Body of pancreas (tissue), 4 donors: ENCODE measurements around the gene ATP6V1F. TPM values are rescaled to one million over a fixed set of nuclear protein-coding genes. Genes with fewer than 3 reads are reported as not detected.

Source experiments
- ATAC-seq: fragments of 150-250 bp; one replicate; pipeline ENCODE4 v1.9.1; 2016
- DNase-seq, 4 donors: peaks; one replicate each; pipeline ENCODE4 v3.0.0-alpha.2; 2019
- H3K27ac ChIP-seq, 4 donors: fragments of 200-600 bp; sonication (generic); 1 replicate in 3 of 4; 2 replicates in 1 of 4; pipeline versions ENCODE4 v1.5.1 to v1.6.1; 2016 to 2019; ENCODE audit warnings: mild to moderate bottlenecking in 1 of 4, mixed read lengths in 1 of 4, moderate library complexity in 1 of 4
- H3K27me3 ChIP-seq, 2 donors: fragments of 200-600 bp; sonication (generic); one replicate each; pipeline ENCODE4 v1.6.0; 2016; ENCODE audit warnings: mild to moderate bottlenecking in 1 of 2
- H3K36me3 ChIP-seq, 2 donors: fragments of 200-600 bp; sonication (generic); replicated peaks in 1 of 2; 2 replicates each; pipeline ENCODE4 v1.5.1; 2016; ENCODE audit warnings: low read depth in 2 of 2; ENCODE audit not compliant: insufficient read depth in 1 of 2
- H3K4me1 ChIP-seq: fragments of 200-600 bp; sonication (generic); one replicate; pipeline ENCODE4 v1.6.0; 2016
- H3K4me3 ChIP-seq, 2 donors: fragments of 200-600 bp; sonication (generic); 1 replicate in 1 of 2; 2 replicates in 1 of 2; pipeline ENCODE4 v1.5.1; 2016 to 2019
- H3K9me3 ChIP-seq, 3 donors: fragments of 200-600 bp; sonication (generic); 1 replicate in 2 of 3; 2 replicates in 1 of 3; pipeline ENCODE4 v1.5.1; 2016
- CTCF ChIP-seq, 7 experiments: fragments of 450-650 bp in 4 of 7; fragments of 200-600 bp in 3 of 7; sonication (generic) in 3 of 7; IDR thresholded peaks; one replicate each; pipeline ENCODE4 v1.5.1; 2016 to 2019; ENCODE audit warnings: antibody characterized with exemption in 7 of 7
- POLR2A ChIP-seq, 3 donors: fragments of 450-650 bp; IDR thresholded peaks; one replicate each; pipeline ENCODE4 v1.6.1; 2016; ENCODE audit warnings: antibody characterized with exemption in 3 of 3, mild to moderate bottlenecking in 2 of 3
- WGBS, 2 donors: methylation state at CpG; one replicate each; pipeline ENCODE4 v1.1.5; 2017; 5-methylcytosine and 5-hydroxymethylcytosine counted together
- intact Hi-C: fragments of 100-400 bp; cut with DNase I; formaldehyde crosslinking; loops from one replicate; pipeline ENCODE4 v1.15.1; 2023
- total RNA-seq, 2 donors: library from RNA; depleted of rRNA; stranded (reverse); fragments of >200 nt; gene quantifications; one replicate each; pipeline ENCODE4 v1.1.0, GENCODE V29; 2016

Gene ATP6V1F
- total RNA-seq, 2 donors from 2014 or later: 36.3 to 45.8 TPM

DNA sequence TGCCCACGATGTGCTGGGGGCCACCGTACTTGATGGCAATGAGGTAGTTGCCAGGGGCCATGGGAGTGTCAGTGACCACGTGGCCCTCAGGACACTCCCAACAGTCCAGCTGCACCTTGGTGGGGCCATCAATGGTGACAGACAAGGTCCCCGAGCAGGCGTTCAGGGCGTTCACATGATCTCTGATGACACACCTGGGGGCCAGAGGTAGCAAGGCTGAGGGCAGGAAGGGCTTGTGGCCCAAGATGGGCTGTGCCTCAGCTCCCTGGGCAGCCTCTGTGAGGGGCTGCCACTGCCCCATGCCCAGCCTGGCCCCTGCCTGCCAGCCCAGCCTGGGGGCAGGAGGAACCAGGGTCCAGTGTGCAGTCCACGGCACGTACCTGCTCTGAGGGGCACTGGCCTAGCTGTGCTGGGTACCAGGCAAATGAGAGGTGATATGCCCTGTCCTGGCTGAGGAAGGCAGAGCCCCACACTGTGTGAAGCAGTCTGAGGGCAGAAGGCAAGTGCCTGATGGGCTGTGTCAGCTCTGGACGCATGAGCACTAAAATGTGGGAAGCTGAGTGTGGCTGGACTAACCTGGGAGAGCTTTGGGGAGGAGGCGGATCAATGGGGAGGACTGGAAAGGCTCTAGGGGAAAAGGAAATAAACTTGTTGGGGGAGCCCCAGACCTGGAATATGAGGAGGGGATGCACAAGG lies 51.4 kb downstream of the ATP6V1F start:
- WGBS, 2 donors: 67 to 81% methylated on average over 3 to 10 of the region's 10 CpGs
- H3K36me3 ChIP-seq: no peaks in the 10 kb centered on the region
- H3K4me3 ChIP-seq: no peak overlapping the region
- peaks cover 10% of the 10 kb centered on the region for H3K4me1 ChIP-seq
- ATAC-seq (no peak), DNase-seq (no peak)
- H3K9me3 ChIP-seq: no peaks in the 10 kb centered on the region
- intact Hi-C loops: no loop called here
- peaks cover 0 to 9% of the 10 kb centered on the region in 2 donors for H3K27me3 ChIP-seq
- H3K27ac ChIP-seq: no peak overlapping the region
- TF ChIP-seq CTCF (IDR thresholded peaks at IDR 0.05) (no peak), POLR2A (IDR thresholded peaks at IDR 0.05) (no peak)

- intact Hi-C loops: no loop called here
- Histone ChIP-seq H3K27me3 (peaks cover 0 to 9% of the 10 kb centered on the region in 2 donors), H3K4me3 (no peak overlapping the region), H3K27ac (no peak overlapping the region), H3K9me3 (no peaks in the 10 kb centered on the region), H3K4me1 (peaks cover 10% of the 10 kb centered on the region), H3K36me3 (no peaks in the 10 kb centered on the region)
- TF ChIP-seq POLR2A (IDR thresholded peaks at IDR 0.05): no peak
- no peak for TF ChIP-seq CTCF (IDR thresholded peaks at IDR 0.05)
- no peak for DNase-seq
- no peak for ATAC-seq
- 50 to 51% methylated on average over 8 to 11 of the region's 11 CpGs for WGBS, 2 donors
Measured at GRCh38 chr7:128914566-128915151, 52.0 kb downstream of the ATP6V1F start.

- H3K36me3 ChIP-seq: no peaks in the 10 kb centered on the region
- H3K4me1 ChIP-seq: peaks cover 5% of the 10 kb centered on the region
- peaks cover 0 to 9% of the 10 kb centered on the region in 2 donors for H3K27me3 ChIP-seq
- no peak overlapping the region for H3K27ac ChIP-seq
- ATAC-seq (no peak), DNase-seq (no peak)
- H3K9me3 ChIP-seq: no peaks in the 10 kb centered on the region
- H3K4me3 ChIP-seq: no peak overlapping the region
- TF ChIP-seq CTCF (IDR thresholded peaks at IDR 0.05): no peak
- no peak for TF ChIP-seq POLR2A (IDR thresholded peaks at IDR 0.05)
- intact Hi-C loops: no loop called here
- 5 to 8% methylated on average over 22 to 27 of the region's 34 CpGs for WGBS, 2 donors
Measured at GRCh38 chr7:128915271-128915819, 52.7 kb downstream of the ATP6V1F start.

Other genes with a start within 250 kb of the ATP6V1F start
- gene GARIN1A, start 190.6 kb upstream of the ATP6V1F start, total RNA-seq: under 1 TPM; 0.33 to 0.52 TPM
- 10 to 100 TPM; 36.3 to 45.8 TPM for gene CALU, start 123.5 kb upstream of the ATP6V1F start, total RNA-seq
- not detected for gene OPN1SW, start 87.1 kb upstream of the ATP6V1F start, total RNA-seq
- gene CCDC136, start 70.9 kb upstream of the ATP6V1F start, total RNA-seq: 1 to 10 TPM in 1 of 2 donors, under 1 TPM in 1; 0.99 to 3.6 TPM
- 1 to 10 TPM; 1.8 to 4.0 TPM for gene FLNC, start 32.5 kb upstream of the ATP6V1F start, total RNA-seq
- gene KCP, start 47.9 kb downstream of the ATP6V1F start, total RNA-seq: under 1 TPM in 1 of 2 donors, not detected in 1; 0.33 TPM
- gene IRF5, start 75.1 kb downstream of the ATP6V1F start, total RNA-seq: 10 to 100 TPM in 1 of 2 donors, 1 to 10 TPM in 1; 4.9 to 15.3 TPM
- gene TNPO3, start 192.3 kb downstream of the ATP6V1F start, total RNA-seq: 10 to 100 TPM; 15.8 to 23.9 TPM